ENCODE data around the gene CDK17. TPM values are rescaled to one million over a fixed set of nuclear protein-coding genes. Genes with fewer than 3 reads are reported as not detected.

The CDK17 gene
- total and polyA plus RNA-seq, 9 donors, result 13.8 to 59.2 (median 30.9) TPM

DNA sequence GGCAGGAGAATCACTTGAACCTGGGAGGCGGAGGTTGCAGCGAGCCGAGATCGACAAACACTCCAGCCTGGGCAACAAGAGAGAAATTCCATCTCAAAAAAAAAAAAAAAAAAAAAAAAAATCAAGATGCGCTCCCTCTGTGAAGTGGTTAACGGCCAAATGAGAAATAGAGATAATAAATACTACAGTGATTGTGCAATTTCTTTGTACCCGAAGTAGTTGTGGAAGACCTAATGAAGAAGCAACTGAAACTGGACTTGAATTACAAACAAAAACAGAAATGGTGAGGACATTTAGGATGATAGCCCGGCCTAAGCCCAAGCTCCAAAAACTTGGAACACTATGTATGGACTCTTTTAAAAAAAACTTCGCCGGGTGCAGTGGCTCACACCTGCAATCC lies 44.2 kb upstream of the CDK17 start:
- Histone ChIP-seq H3K9me3 (no peaks in the 10 kb centered on the region), H3K4me3 (no peak overlapping the region), H3K4me1 (ENCODE audit: insufficient read depth) (no peaks in the 10 kb centered on the region), H3K27me3 (no peaks in the 10 kb centered on the region), H3K36me3 (no peaks in the 10 kb centered on the region), H3K27ac (no peak overlapping the region)
- no peak for DNase-seq
- WGBS, 3 donors, result 90 to 95% (median 93%) methylated on average over 10 of the region's 10 CpGs
- intact Hi-C loops (cut with DNase I), result no loop called here
- TF ChIP-seq POLR2A (IDR thresholded peaks at IDR 0.05), result no peak
- no peak for TF ChIP-seq EP300 (IDR thresholded peaks at IDR 0.05)
- TF ChIP-seq, protein P1, sequence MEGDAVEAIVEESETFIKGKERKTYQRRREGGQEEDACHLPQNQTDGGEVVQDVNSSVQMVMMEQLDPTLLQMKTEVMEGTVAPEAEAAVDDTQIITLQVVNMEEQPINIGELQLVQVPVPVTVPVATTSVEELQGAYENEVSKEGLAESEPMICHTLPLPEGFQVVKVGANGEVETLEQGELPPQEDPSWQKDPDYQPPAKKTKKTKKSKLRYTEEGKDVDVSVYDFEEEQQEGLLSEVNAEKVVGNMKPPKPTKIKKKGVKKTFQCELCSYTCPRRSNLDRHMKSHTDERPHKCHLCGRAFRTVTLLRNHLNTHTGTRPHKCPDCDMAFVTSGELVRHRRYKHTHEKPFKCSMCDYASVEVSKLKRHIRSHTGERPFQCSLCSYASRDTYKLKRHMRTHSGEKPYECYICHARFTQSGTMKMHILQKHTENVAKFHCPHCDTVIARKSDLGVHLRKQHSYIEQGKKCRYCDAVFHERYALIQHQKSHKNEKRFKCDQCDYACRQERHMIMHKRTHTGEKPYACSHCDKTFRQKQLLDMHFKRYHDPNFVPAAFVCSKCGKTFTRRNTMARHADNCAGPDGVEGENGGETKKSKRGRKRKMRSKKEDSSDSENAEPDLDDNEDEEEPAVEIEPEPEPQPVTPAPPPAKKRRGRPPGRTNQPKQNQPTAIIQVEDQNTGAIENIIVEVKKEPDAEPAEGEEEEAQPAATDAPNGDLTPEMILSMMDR (IDR thresholded peaks at IDR 0.05), result no peak

- 84 to 93% (median 93%) methylated on average over 3 of the region's 3 CpGs for WGBS, 3 donors
- TF ChIP-seq EP300 (IDR thresholded peaks at IDR 0.05), result no peak
- TF ChIP-seq POLR2A (IDR thresholded peaks at IDR 0.05), result no peak
- TF ChIP-seq, protein P1 (IDR thresholded peaks at IDR 0.05), result no peak
Observed at GRCh38 chr12:96442906-96443305, 42.7 kb upstream of the CDK17 start.

DNA sequence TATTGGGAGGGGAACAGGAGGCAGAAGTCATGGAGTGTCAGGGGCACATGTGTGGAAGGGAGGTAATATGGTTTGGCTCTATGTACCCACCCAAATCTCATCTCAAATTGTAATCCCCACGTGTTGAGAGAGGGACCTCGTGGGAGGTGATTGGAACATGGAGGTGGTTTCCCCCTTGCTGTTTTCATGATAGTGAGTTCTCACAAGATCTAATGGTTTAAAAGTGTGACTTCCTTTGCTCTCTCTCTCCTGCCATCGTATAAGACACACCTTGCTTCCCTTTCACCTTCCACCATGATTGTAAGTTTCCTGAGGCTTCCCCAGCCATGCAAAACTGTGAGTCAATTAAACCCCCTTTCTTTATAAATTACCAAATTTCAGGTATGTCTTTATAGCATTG lies 41.6 kb upstream of the CDK17 start:
- intact Hi-C loops (cut with DNase I), result no loop called here

More at GRCh38 chr12:96442906-96443305, 42.7 kb upstream of the CDK17 start:
- H3K9me3 ChIP-seq, result no peaks in the 10 kb centered on the region
- no peak overlapping the region for H3K27ac ChIP-seq
- no peaks in the 10 kb centered on the region for H3K36me3 ChIP-seq
- no peaks in the 10 kb centered on the region for H3K27me3 ChIP-seq
- DNase-seq, result no peak
- intact Hi-C loops (cut with DNase I), result no loop called here
- no peak overlapping the region for H3K4me3 ChIP-seq
- no peaks in the 10 kb centered on the region for H3K4me1 ChIP-seq (ENCODE audit: insufficient read depth)

DNA sequence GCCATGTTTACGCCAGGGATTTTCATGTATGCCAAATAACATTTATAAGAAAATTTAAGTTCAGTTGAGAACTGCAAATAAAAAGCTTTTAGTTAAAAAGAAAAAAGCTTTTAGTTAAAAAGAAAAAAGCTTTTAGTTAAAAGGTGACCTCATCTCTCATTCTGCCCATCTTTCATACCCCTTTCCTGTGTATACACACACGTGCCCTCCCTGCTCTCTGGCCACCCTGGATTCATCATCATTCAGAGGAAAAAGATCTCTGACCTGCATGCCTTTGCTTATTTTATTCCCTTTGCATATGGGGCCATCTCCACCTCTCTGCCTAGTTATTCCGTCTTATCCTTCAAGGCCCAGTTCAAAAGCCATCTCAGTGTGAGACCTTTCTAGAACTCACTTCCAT lies 38.1 kb upstream of the CDK17 start:
- 63 to 77% (median 65%) methylated on average over 3 of the region's 3 CpGs for whole genome bisulfite sequencing, 3 donors
- no peak overlapping the region for H3K27ac ChIP-seq
- TF ChIP-seq, protein P1 (IDR thresholded peaks at IDR 0.05), result no peak
- TF ChIP-seq POLR2A (IDR thresholded peaks at IDR 0.05) (no peak), EP300 (IDR thresholded peaks at IDR 0.05) (no peak)
- no peak overlapping the region for H3K4me3 ChIP-seq
- no peak for DNase-seq
- no peaks in the 10 kb centered on the region for H3K4me1 ChIP-seq (ENCODE audit: insufficient read depth)
- no peaks in the 10 kb centered on the region for H3K36me3 ChIP-seq
- intact Hi-C loops (cut with DNase I), result no loop called here
- no peaks in the 10 kb centered on the region for H3K9me3 ChIP-seq
- H3K27me3 ChIP-seq, result no peaks in the 10 kb centered on the region

More for the DNA sequence above, 41.6 kb upstream of the CDK17 start:
- Histone ChIP-seq H3K27ac (no peak overlapping the region), H3K27me3 (no peaks in the 10 kb centered on the region), H3K4me1 (ENCODE audit: insufficient read depth) (no peaks in the 10 kb centered on the region), H3K9me3 (no peaks in the 10 kb centered on the region), H3K4me3 (no peak overlapping the region), H3K36me3 (no peaks in the 10 kb centered on the region)
- WGBS, 3 donors, result 63 to 74% (median 65%) methylated on average over 3 of the region's 3 CpGs
- no peak for TF ChIP-seq EP300 (IDR thresholded peaks at IDR 0.05)
- no peak for TF ChIP-seq POLR2A (IDR thresholded peaks at IDR 0.05)
- TF ChIP-seq, protein P1 (IDR thresholded peaks at IDR 0.05), result no peak
- DNase-seq, result no peak

GRCh38 chr12:96437171-96437445 lies 36.9 kb upstream of the CDK17 start:
- TF ChIP-seq, protein P1 (IDR thresholded peaks at IDR 0.05), result no peak
- no peak for TF ChIP-seq EP300 (IDR thresholded peaks at IDR 0.05)
- TF ChIP-seq POLR2A (IDR thresholded peaks at IDR 0.05), result no peak
- no peaks in the 10 kb centered on the region for H3K27me3 ChIP-seq
- H3K36me3 ChIP-seq, result no peaks in the 10 kb centered on the region
- H3K27ac ChIP-seq, result no peak overlapping the region
- H3K4me3 ChIP-seq, result no peak overlapping the region
- intact Hi-C loops (cut with DNase I), result no loop called here
- no peak for DNase-seq
- WGBS, 3 donors, result 40 to 83% (median 68%) methylated on average over 1 of the region's 1 CpG
- no peaks in the 10 kb centered on the region for H3K4me1 ChIP-seq (ENCODE audit: insufficient read depth)
- no peaks in the 10 kb centered on the region for H3K9me3 ChIP-seq
